Loucy (cell line): Measurements from ENCODE around the gene MRPL12.

Experiments used
- H2AFZ ChIP-seq: fragments of 200-600 bp; sonication (generic); 2 replicates; pipeline ENCODE4 v1.6.0; 2016; ENCODE audit warnings: antibody characterized with exemption, mild to moderate bottlenecking, low read length, moderate library complexity
- H3F3A ChIP-seq: fragments of 200-600 bp; 2 replicates; pipeline ENCODE4 v1.6.0; 2016; ENCODE audit warnings: antibody characterized with exemption, low read depth, mild to moderate bottlenecking
- H3K27me3 ChIP-seq: fragments of 200-600 bp; sonication (generic); 2 replicates; pipeline ENCODE4 v1.6.1; 2014; ENCODE audit warnings: low read length, mild to moderate bottlenecking; ENCODE audit not compliant: insufficient read depth, poor library complexity, severe bottlenecking
- H3K36me3 ChIP-seq: fragments of 200-600 bp; sonication (generic); 2 replicates; pipeline ENCODE4 v1.6.1; 2016; ENCODE audit warnings: low read length; ENCODE audit not compliant: insufficient read depth
- H3K4me1 ChIP-seq: fragments of 200-600 bp; sonication (generic); 2 replicates; pipeline ENCODE4 v1.5.1; 2014; ENCODE audit warnings: low read length, mild to moderate bottlenecking; ENCODE audit not compliant: insufficient read depth, poor library complexity, severe bottlenecking
- H3K4me2 ChIP-seq: fragments of 200-600 bp; sonication (generic); 2 replicates; pipeline ENCODE4 v1.6.0; 2014; ENCODE audit warnings: antibody characterized with exemption, low read length, low read depth, mild to moderate bottlenecking; ENCODE audit not compliant: poor library complexity, severe bottlenecking
- H3K4me3 ChIP-seq: fragments of 200-600 bp; sonication (generic); 2 replicates; pipeline ENCODE4 v1.5.1; 2014; ENCODE audit warnings: low read length, mild to moderate bottlenecking, mixed read lengths; ENCODE audit not compliant: poor library complexity, severe bottlenecking
- H3K79me2 ChIP-seq: fragments of 200-600 bp; sonication (generic); 2 replicates; pipeline ENCODE4 v1.6.1; 2014; ENCODE audit warnings: low read length; ENCODE audit not compliant: insufficient read depth
- H3K9ac ChIP-seq: fragments of 200-600 bp; sonication (generic); 2 replicates; pipeline ENCODE4 v1.6.0; 2014; ENCODE audit warnings: mild to moderate bottlenecking, low read depth, low read length, moderate library complexity; ENCODE audit not compliant: poor library complexity, severe bottlenecking
- H3K9me2 ChIP-seq: fragments of 200-600 bp; sonication (generic); replicated peaks from 2 replicates; pipeline ENCODE4 v1.6.1; 2016; ENCODE audit warnings: low read depth, low read length, mixed read lengths
- H3K9me3 ChIP-seq: fragments of 200-600 bp; sonication (generic); 2 replicates; pipeline ENCODE4 v1.6.1; 2014; ENCODE audit warnings: mild to moderate bottlenecking, antibody characterized with exemption, low read length, low read depth; ENCODE audit not compliant: insufficient read depth
- H4K20me1 ChIP-seq: fragments of 200-600 bp; sonication (generic); 2 replicates; pipeline ENCODE4 v1.6.0; 2014; ENCODE audit warnings: antibody characterized with exemption, low read length, mild to moderate bottlenecking; ENCODE audit not compliant: insufficient read depth, poor library complexity, severe bottlenecking
- CTCF ChIP-seq: fragments of 200-600 bp; sonication (generic); conservative IDR thresholded peaks from 2 replicates; pipeline ENCODE4 v1.5.1; 2014; ENCODE audit warnings: mild to moderate bottlenecking, antibody characterized with exemption, low read length
- EZH2phosphoT487 ChIP-seq: fragments of 200-600 bp; IDR thresholded peaks from 2 replicates; pipeline ENCODE4 v1.6.1; 2018; ENCODE audit warnings: antibody characterized with exemption, mild to moderate bottlenecking, moderate library complexity, borderline replicate concordance

The MRPL12 gene

GRCh38 chr17:81697261-81698044 lies 5.7 kb upstream of the MRPL12 start:
- no peaks in the 10 kb centered on the region for H3K9me2 ChIP-seq
- H3K79me2 ChIP-seq, result peaks cover 38% of the 10 kb centered on the region
- no peaks in the 10 kb centered on the region for H3K27me3 ChIP-seq
- no peaks in the 10 kb centered on the region for H3K9me3 ChIP-seq
- no peak overlapping the region for H3K4me2 ChIP-seq
- H4K20me1 ChIP-seq, result peaks cover 22% of the 10 kb centered on the region
- TF ChIP-seq CTCF, result no peak
- TF ChIP-seq EZH2phosphoT487, result no peak
- H3K9ac ChIP-seq, result no peak overlapping the region
- H2AFZ ChIP-seq, result no peak overlapping the region
- H3K4me3 ChIP-seq, result no peak overlapping the region
- H3F3A ChIP-seq, result no peaks in the 10 kb centered on the region
- peaks cover 12% of the 10 kb centered on the region for H3K4me1 ChIP-seq
- H3K36me3 ChIP-seq, result peaks cover 62% of the 10 kb centered on the region; the same call in 1 of the 2 replicates

GRCh38 chr17:81700353-81701287 lies 2.5 kb upstream of the MRPL12 start:
- Histone ChIP-seq H2AFZ (no peak overlapping the region), H3K79me2 (peaks cover 66% of the 10 kb centered on the region), H3K4me1 (peaks cover 20% of the 10 kb centered on the region), H3K36me3 (peaks cover 35% of the 10 kb centered on the region; the same call in 1 of the 2 replicates), H3K4me2 (peak overlapping the region; percentile 96), H3K9me2 (no peaks in the 10 kb centered on the region), H4K20me1 (peaks cover 37% of the 10 kb centered on the region), H3F3A (no peaks in the 10 kb centered on the region), H3K9ac (no peak overlapping the region), H3K27me3 (no peaks in the 10 kb centered on the region), H3K9me3 (no peaks in the 10 kb centered on the region), H3K4me3 (peak overlapping the region; percentile 99)
- TF ChIP-seq EZH2phosphoT487 (no peak), CTCF (no peak)

- Histone ChIP-seq H3K36me3 (peaks cover 28% of the 10 kb centered on the region; the same call in 1 of the 2 replicates), H3K9ac (peak overlapping the region; percentile 97), H3K79me2 (peaks cover 73% of the 10 kb centered on the region), H3K9me3 (no peaks in the 10 kb centered on the region), H3K4me2 (peak overlapping the region; percentile 96), H3K4me1 (peaks cover 20% of the 10 kb centered on the region), H3K27me3 (no peaks in the 10 kb centered on the region), H4K20me1 (peaks cover 39% of the 10 kb centered on the region), H3K4me3 (peak overlapping the region; percentile 99), H2AFZ (no peak overlapping the region), H3K9me2 (no peaks in the 10 kb centered on the region), H3F3A (no peaks in the 10 kb centered on the region)
- no peak; the same call in 1 of the 2 replicates for TF ChIP-seq CTCF
- no peak for TF ChIP-seq EZH2phosphoT487
Measured at GRCh38 chr17:81701288-81702071, 1.7 kb upstream of the MRPL12 start.
